Measurements from ENCODE around the gene TXNL4A.
"Not testable (repeated sequence)": the region's sequence is repeated elsewhere in the genome, so short reads cannot be mapped to it uniquely, and the experiment has no call there.

Gene TXNL4A

GRCh38 chr18:80034068-80034851, 45.9 kb upstream of the TXNL4A start, which contains the start of gene RBFA:
Gene RBFA (plus strand): TSS chr18:80034434. CDS start chr18:80034496, 62 bp downstream.
- H2AK5ac ChIP-seq (ENCODE audit: low read length, severe bottlenecking), result no peak within 1 kb of the TSS
- peaks cover 8% of the 10 kb centered on the region for H3K4me1 ChIP-seq (ENCODE audit: control insufficient read depth, insufficient read depth, low read depth, low read length)
- under 1% methylated on average over 83 of the region's 99 CpGs for WGBS
- DNase-seq, result no peak
- H3K27ac ChIP-seq (ENCODE audit: low read length, poor library complexity, severe bottlenecking), result peak within 1 kb of the TSS; percentile 80
- H3K4me3 ChIP-seq (ENCODE audit: insufficient read depth in 1 of 2, low read depth in 1 of 2, low read length in 2 of 2), result peak within 1 kb of the TSS; percentile 92 to 95
- peaks cover 34% of the 10 kb centered on the region for H3K79me1 ChIP-seq (replicated peaks; ENCODE audit: low read length, poor library complexity, severe bottlenecking)
- H3K9ac ChIP-seq (ENCODE audit: low read length), result peak within 1 kb of the TSS; percentile 96
- peak within 1 kb of the TSS in 1 of 2 experiments; percentile 46 for H3K23ac ChIP-seq (ENCODE audit: low read length in 2 of 2)
- H2BK120ac ChIP-seq (ENCODE audit: low read depth, low read length), result peak within 1 kb of the TSS; percentile 55
- peak within 1 kb of the TSS; percentile 70 for H3K4me2 ChIP-seq (ENCODE audit: low read length, poor library complexity, severe bottlenecking)
- peak within 1 kb of the TSS; percentile 57 for H4K91ac ChIP-seq (ENCODE audit: low read length)
- H3K14ac ChIP-seq (ENCODE audit: low read length in 2 of 2), result peak within 1 kb of the TSS in 1 of 2 experiments; percentile 81
- no peaks in the 10 kb centered on the region for H3K27me3 ChIP-seq (ENCODE audit: control insufficient read depth in 1 of 2, insufficient read depth in 1 of 2, low read length in 2 of 2)
- H3K9me3 ChIP-seq (ENCODE audit: control insufficient read depth, low read length), result no peaks in the 10 kb centered on the region
- peak within 1 kb of the TSS; percentile 88 for H4K8ac ChIP-seq (ENCODE audit: low read length)
- H3K4ac ChIP-seq (ENCODE audit: low read depth in 1 of 2, low read length in 2 of 2), result peak within 1 kb of the TSS; percentile 35 to 76
- H3K18ac ChIP-seq (ENCODE audit: low read depth in 1 of 2, low read length in 2 of 2), result peak within 1 kb of the TSS; percentile 84
- H2AFZ ChIP-seq (ENCODE audit: low read depth, low read length), result peak within 1 kb of the TSS; percentile 83
- H2BK15ac ChIP-seq (ENCODE audit: low read depth, poor library complexity, severe bottlenecking), result peak within 1 kb of the TSS; percentile 95
- no peak within 1 kb of the TSS for H2BK5ac ChIP-seq (ENCODE audit: low read depth, low read length, poor library complexity, severe bottlenecking)
- peaks cover 14 to 20% of the 10 kb centered on the region in 2 experiments for H3K36me3 ChIP-seq (ENCODE audit: control insufficient read depth in 1 of 2, insufficient read depth in 2 of 2, low read depth in 1 of 2, low read length in 2 of 2)
- peak within 1 kb of the TSS; percentile 49 to 60 for H2BK12ac ChIP-seq (ENCODE audit: low read length in 2 of 2)

DNA sequence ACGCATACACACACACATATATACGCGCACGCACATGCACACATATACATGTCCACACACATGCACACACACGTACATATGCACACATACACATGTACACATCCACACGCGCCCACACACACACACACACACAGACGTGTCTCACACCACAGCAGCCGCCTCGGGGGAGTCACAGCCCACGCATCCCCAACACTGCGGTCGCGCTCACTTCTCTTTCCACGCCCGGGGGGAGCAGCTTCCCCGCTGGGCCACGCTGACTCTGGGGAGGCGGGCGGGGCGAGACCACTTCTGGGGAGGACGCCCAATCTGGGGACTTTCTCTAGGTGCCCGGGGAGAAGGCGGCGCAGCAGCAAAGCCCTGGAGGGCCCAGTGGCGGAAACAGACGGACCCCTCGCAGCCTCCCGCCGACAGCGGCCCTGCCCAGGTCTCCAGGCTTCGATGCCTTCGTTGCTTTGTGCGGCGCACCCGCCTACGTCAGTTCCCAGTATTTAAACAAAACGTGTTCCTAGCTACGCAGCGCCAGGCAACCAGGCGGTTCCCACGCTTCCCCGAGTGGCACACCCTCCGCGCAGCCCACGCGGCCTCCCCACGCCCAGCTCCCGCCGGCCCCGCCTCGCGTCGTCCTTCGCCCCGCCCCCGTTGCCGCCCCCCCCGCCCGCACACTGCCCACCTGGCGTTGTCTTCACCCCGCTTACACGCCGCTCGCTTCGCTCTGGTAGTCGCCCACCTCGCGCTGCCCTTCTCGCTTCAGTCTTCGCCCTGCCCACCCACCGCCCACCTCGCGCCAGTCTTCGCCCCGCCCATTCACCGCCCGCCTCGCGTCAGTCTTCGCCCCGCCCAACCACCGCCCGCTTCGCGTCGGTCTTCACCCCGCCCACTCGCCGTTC, 45.1 kb upstream of the TXNL4A start:
- peak overlapping the region; percentile 88 for H4K8ac ChIP-seq (ENCODE audit: low read length)
- H2BK15ac ChIP-seq (ENCODE audit: low read depth, poor library complexity, severe bottlenecking), result peak overlapping the region; percentile 39
- peak; percentile 96 for DNase-seq
- no peaks in the 10 kb centered on the region for H3K9me3 ChIP-seq (ENCODE audit: control insufficient read depth, low read length)
- peaks cover 28% of the 10 kb centered on the region for H3K79me1 ChIP-seq (replicated peaks; ENCODE audit: low read length, poor library complexity, severe bottlenecking)
- peak overlapping the region; percentile 55 for H2BK120ac ChIP-seq (ENCODE audit: low read depth, low read length)
- H3K4me2 ChIP-seq (ENCODE audit: low read length, poor library complexity, severe bottlenecking), result peak overlapping the region; percentile 69
- H3K36me3 ChIP-seq (ENCODE audit: control insufficient read depth in 1 of 2, insufficient read depth in 2 of 2, low read depth in 1 of 2, low read length in 2 of 2), result peaks cover 11 to 14% of the 10 kb centered on the region in 2 experiments
- H2AK5ac ChIP-seq (ENCODE audit: low read length, severe bottlenecking), result no peak overlapping the region
- no peak overlapping the region for H3K23ac ChIP-seq (ENCODE audit: low read length in 2 of 2)
- peaks cover 8% of the 10 kb centered on the region for H3K4me1 ChIP-seq (ENCODE audit: control insufficient read depth, insufficient read depth, low read depth, low read length)
- peak overlapping the region; percentile 49 to 59 for H2BK12ac ChIP-seq (ENCODE audit: low read length in 2 of 2)
- WGBS, result 8% methylated on average over 67 of the region's 90 CpGs
- peak overlapping the region; percentile 57 for H4K91ac ChIP-seq (ENCODE audit: low read length)
- H3K18ac ChIP-seq (ENCODE audit: low read depth in 1 of 2, low read length in 2 of 2), result peak overlapping the region; percentile 44 to 70
- H3K4me3 ChIP-seq (ENCODE audit: insufficient read depth in 1 of 2, low read depth in 1 of 2, low read length in 2 of 2), result peak overlapping the region; percentile 91 to 92
- H2AFZ ChIP-seq (ENCODE audit: low read depth, low read length), result peak overlapping the region; percentile 59
- H3K27ac ChIP-seq (ENCODE audit: low read length, poor library complexity, severe bottlenecking), result peak overlapping the region; percentile 3
- no peak overlapping the region for H2BK5ac ChIP-seq (ENCODE audit: low read depth, low read length, poor library complexity, severe bottlenecking)
- H3K27me3 ChIP-seq (ENCODE audit: control insufficient read depth in 1 of 2, insufficient read depth in 1 of 2, low read length in 2 of 2), result no peaks in the 10 kb centered on the region
- H3K14ac ChIP-seq (ENCODE audit: low read length in 2 of 2), result peak overlapping the region in 1 of 2 experiments; percentile 19
- peak overlapping the region; percentile 96 for H3K9ac ChIP-seq (ENCODE audit: low read length)
- H3K4ac ChIP-seq (ENCODE audit: low read depth in 1 of 2, low read length in 2 of 2), result peak overlapping the region; percentile 32 to 35

DNA sequence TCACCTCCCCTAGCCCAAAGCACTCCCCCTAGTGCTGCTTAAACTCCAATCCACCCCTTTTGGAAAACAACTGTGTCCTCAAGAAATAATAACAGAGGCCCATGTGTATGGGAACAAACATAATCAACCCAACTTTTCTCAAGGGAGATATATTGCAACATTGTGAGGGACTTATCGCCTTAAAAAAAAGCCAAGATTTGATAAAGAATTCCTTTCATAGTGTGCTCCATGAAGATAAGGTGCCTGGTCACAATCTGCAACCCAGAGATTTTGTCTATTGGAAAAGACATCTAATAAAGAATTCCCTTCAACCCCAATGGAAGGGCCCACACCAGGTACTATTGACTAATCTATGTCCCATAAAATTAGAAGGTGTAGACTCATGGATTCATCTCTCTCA, 41.3 kb upstream of the TXNL4A start:
- WGBS, result no CpG with 5 or more reads among the region's 1 CpG
- H3K27me3 ChIP-seq (ENCODE audit: control insufficient read depth in 1 of 2, insufficient read depth in 1 of 2, low read length in 2 of 2), result no peaks in the 10 kb centered on the region

DNA sequence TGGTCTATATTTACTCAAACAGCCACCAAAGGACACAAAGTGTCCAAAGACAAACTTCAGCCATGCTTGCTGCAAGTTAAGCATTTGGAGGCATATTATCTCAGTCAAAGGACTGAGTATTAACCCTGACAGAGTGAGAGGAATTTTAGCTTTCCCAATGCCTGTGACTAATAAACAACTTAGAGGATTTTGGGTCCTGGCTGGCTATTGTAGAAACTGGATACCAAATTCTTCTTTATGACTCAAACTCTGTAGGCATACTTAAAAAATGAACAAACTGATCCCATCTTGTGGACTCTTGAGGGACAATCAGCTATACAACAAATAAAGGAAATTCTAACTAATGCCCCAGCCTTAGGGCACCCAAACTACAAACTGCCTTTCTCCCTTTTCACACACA, 39.4 kb upstream of the TXNL4A start:
- H3K4me1 ChIP-seq (ENCODE audit: control insufficient read depth, insufficient read depth, low read depth, low read length); H2BK15ac ChIP-seq (ENCODE audit: low read depth, poor library complexity, severe bottlenecking); H3K27me3 ChIP-seq (ENCODE audit: control insufficient read depth in 1 of 2, insufficient read depth in 1 of 2, low read length in 2 of 2); H2AFZ ChIP-seq (ENCODE audit: low read depth, low read length); H3K23ac ChIP-seq (ENCODE audit: low read length in 2 of 2); H4K8ac ChIP-seq (ENCODE audit: low read length); H4K91ac ChIP-seq (ENCODE audit: low read length); H2BK5ac ChIP-seq (ENCODE audit: low read depth, low read length, poor library complexity, severe bottlenecking); H3K36me3 ChIP-seq (ENCODE audit: control insufficient read depth in 1 of 2, insufficient read depth in 2 of 2, low read depth in 1 of 2, low read length in 2 of 2); H3K18ac ChIP-seq (ENCODE audit: low read depth in 1 of 2, low read length in 2 of 2); H2AK5ac ChIP-seq (ENCODE audit: low read length, severe bottlenecking); H2BK120ac ChIP-seq (ENCODE audit: low read depth, low read length); H3K27ac ChIP-seq (ENCODE audit: low read length, poor library complexity, severe bottlenecking); H3K4me2 ChIP-seq (ENCODE audit: low read length, poor library complexity, severe bottlenecking); H3K4me3 ChIP-seq (ENCODE audit: insufficient read depth in 1 of 2, low read depth in 1 of 2, low read length in 2 of 2); DNase-seq; H3K79me1 ChIP-seq (replicated peaks; ENCODE audit: low read length, poor library complexity, severe bottlenecking); H2BK12ac ChIP-seq (ENCODE audit: low read length in 2 of 2); H3K14ac ChIP-seq (ENCODE audit: low read length in 2 of 2); H3K9ac ChIP-seq (ENCODE audit: low read length); H3K4ac ChIP-seq (ENCODE audit: low read depth in 1 of 2, low read length in 2 of 2): not testable (repeated sequence)
- H3K9me3 ChIP-seq (ENCODE audit: control insufficient read depth, low read length), result peaks cover 21% of the 10 kb centered on the region

More for the DNA sequence above, 41.3 kb upstream of the TXNL4A start:
- Histone ChIP-seq H4K8ac (ENCODE audit: low read length) (no peak overlapping the region), H3K4me1 (ENCODE audit: control insufficient read depth, insufficient read depth, low read depth, low read length) (peaks cover 5% of the 10 kb centered on the region), H3K79me1 (replicated peaks; ENCODE audit: low read length, poor library complexity, severe bottlenecking) (peaks cover 5% of the 10 kb centered on the region), H2BK5ac (ENCODE audit: low read depth, low read length, poor library complexity, severe bottlenecking) (no peak overlapping the region), H2AK5ac (ENCODE audit: low read length, severe bottlenecking) (no peak overlapping the region), H2BK15ac (ENCODE audit: low read depth, poor library complexity, severe bottlenecking) (no peak overlapping the region), H2AFZ (ENCODE audit: low read depth, low read length) (no peak overlapping the region), H3K18ac (ENCODE audit: low read depth in 1 of 2, low read length in 2 of 2) (no peak overlapping the region), H3K4me2 (ENCODE audit: low read length, poor library complexity, severe bottlenecking) (no peak overlapping the region), H3K9me3 (ENCODE audit: control insufficient read depth, low read length) (peaks cover 4% of the 10 kb centered on the region), H2BK120ac (ENCODE audit: low read depth, low read length) (no peak overlapping the region), H3K27ac (ENCODE audit: low read length, poor library complexity, severe bottlenecking) (no peak overlapping the region), H3K9ac (ENCODE audit: low read length) (no peak overlapping the region), H3K36me3 (ENCODE audit: control insufficient read depth in 1 of 2, insufficient read depth in 2 of 2, low read depth in 1 of 2, low read length in 2 of 2) (no peaks in the 10 kb centered on the region), H3K4me3 (ENCODE audit: insufficient read depth in 1 of 2, low read depth in 1 of 2, low read length in 2 of 2) (no peak overlapping the region), H2BK12ac (ENCODE audit: low read length in 2 of 2) (no peak overlapping the region), H3K4ac (ENCODE audit: low read depth in 1 of 2, low read length in 2 of 2) (no peak overlapping the region), H4K91ac (ENCODE audit: low read length) (no peak overlapping the region), H3K23ac (ENCODE audit: low read length in 2 of 2) (no peak overlapping the region), H3K14ac (ENCODE audit: low read length in 2 of 2) (no peak overlapping the region)
- no peak for DNase-seq

All from mesenchymal stem cell (in vitro differentiated cells and primary cell).